ENCODE results near the gene PRKCB. TPM values are rescaled to one million over a fixed set of nuclear protein-coding genes. Genes with fewer than 3 reads are reported as not detected.

Gene PRKCB
- total RNA-seq, 2 donors from 2014 or later: 2.9 to 28.6 TPM

GRCh38 chr16:23987443-23987842 lies 151.7 kb downstream of the PRKCB start:
- H3K4me1 ChIP-seq (replicated peaks): no peaks in the 10 kb centered on the region
- 65% methylated on average over 2 of the region's 2 CpGs for WGBS
- no peak for DNase-seq (ENCODE audit: low spot score)
- no peaks in the 10 kb centered on the region for H3K27me3 ChIP-seq (replicated peaks; ENCODE audit: insufficient read depth)
- H3K36me3 ChIP-seq: no peaks in the 10 kb centered on the region
- H3K9me3 ChIP-seq: no peaks in the 10 kb centered on the region
- intact Hi-C loops (cut with DNase I): no loop called here
- no peak overlapping the region for H3K27ac ChIP-seq
- H3K4me3 ChIP-seq: no peak overlapping the region
- no peak for TF ChIP-seq POLR2A (IDR thresholded peaks at IDR 0.05)
- TF ChIP-seq POLR2AphosphoS5 (IDR thresholded peaks at IDR 0.05): no peak
- TF ChIP-seq, protein P1, sequence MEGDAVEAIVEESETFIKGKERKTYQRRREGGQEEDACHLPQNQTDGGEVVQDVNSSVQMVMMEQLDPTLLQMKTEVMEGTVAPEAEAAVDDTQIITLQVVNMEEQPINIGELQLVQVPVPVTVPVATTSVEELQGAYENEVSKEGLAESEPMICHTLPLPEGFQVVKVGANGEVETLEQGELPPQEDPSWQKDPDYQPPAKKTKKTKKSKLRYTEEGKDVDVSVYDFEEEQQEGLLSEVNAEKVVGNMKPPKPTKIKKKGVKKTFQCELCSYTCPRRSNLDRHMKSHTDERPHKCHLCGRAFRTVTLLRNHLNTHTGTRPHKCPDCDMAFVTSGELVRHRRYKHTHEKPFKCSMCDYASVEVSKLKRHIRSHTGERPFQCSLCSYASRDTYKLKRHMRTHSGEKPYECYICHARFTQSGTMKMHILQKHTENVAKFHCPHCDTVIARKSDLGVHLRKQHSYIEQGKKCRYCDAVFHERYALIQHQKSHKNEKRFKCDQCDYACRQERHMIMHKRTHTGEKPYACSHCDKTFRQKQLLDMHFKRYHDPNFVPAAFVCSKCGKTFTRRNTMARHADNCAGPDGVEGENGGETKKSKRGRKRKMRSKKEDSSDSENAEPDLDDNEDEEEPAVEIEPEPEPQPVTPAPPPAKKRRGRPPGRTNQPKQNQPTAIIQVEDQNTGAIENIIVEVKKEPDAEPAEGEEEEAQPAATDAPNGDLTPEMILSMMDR (IDR thresholded peaks at IDR 0.05): no peak

DNA sequence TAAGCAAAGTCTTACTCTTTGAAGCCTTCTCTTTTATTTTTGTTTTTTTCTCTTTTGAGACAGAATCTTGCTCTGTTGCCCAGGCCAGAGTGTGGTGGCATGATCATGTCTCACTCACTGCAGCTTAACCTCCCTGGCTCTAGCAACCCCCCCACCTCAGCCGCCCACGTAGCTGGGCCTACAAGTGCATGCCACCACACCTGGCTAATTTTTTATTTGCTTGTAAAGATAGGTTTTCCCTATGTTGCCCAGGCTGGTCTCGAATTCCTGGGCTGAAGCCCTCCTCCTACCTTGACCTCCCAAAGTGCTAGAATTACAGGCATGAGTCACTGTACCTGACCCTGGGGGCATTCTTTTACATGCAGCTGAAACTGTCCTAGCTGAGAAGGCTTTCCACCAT lies 154.7 kb downstream of the PRKCB start:
- Histone ChIP-seq H3K27ac (no peak overlapping the region), H3K27me3 (replicated peaks; ENCODE audit: insufficient read depth) (no peaks in the 10 kb centered on the region), H3K36me3 (no peaks in the 10 kb centered on the region), H3K4me1 (replicated peaks) (no peaks in the 10 kb centered on the region), H3K4me3 (no peak overlapping the region), H3K9me3 (no peaks in the 10 kb centered on the region)
- 47% methylated on average over 3 of the region's 3 CpGs for WGBS
- intact Hi-C loops (cut with DNase I): no loop called here
- DNase-seq (ENCODE audit: low spot score): no peak
- no peak for TF ChIP-seq POLR2AphosphoS5 (IDR thresholded peaks at IDR 0.05)
- TF ChIP-seq POLR2A (IDR thresholded peaks at IDR 0.05): no peak
- TF ChIP-seq, protein P1 (IDR thresholded peaks at IDR 0.05): no peak

- Histone ChIP-seq H3K4me3 (no peak overlapping the region), H3K36me3 (no peaks in the 10 kb centered on the region), H3K9me3 (no peaks in the 10 kb centered on the region), H3K4me1 (replicated peaks) (no peaks in the 10 kb centered on the region), H3K27me3 (replicated peaks; ENCODE audit: insufficient read depth) (no peaks in the 10 kb centered on the region), H3K27ac (no peak overlapping the region)
- intact Hi-C loops (cut with DNase I): no loop called here
- DNase-seq (ENCODE audit: low spot score): no peak
- TF ChIP-seq, protein P1 (IDR thresholded peaks at IDR 0.05): no peak
- TF ChIP-seq POLR2AphosphoS5 (IDR thresholded peaks at IDR 0.05) (no peak), POLR2A (IDR thresholded peaks at IDR 0.05) (no peak)
Observed at GRCh38 chr16:23991066-23991465, 155.3 kb downstream of the PRKCB start.

GRCh38 chr16:23994615-23995014 lies 158.8 kb downstream of the PRKCB start:
- WGBS: 84% methylated on average over 1 of the region's 1 CpG

More at GRCh38 chr16:23994615-23995014, 158.8 kb downstream of the PRKCB start:
- no peaks in the 10 kb centered on the region for H3K4me1 ChIP-seq (replicated peaks)
- no peaks in the 10 kb centered on the region for H3K36me3 ChIP-seq
- H3K27ac ChIP-seq: no peak overlapping the region
- no peak for DNase-seq (ENCODE audit: low spot score)
- TF ChIP-seq, protein P1 (IDR thresholded peaks at IDR 0.05): no peak
- no peak for TF ChIP-seq POLR2AphosphoS5 (IDR thresholded peaks at IDR 0.05)
- no peak for TF ChIP-seq POLR2A (IDR thresholded peaks at IDR 0.05)
- no peaks in the 10 kb centered on the region for H3K27me3 ChIP-seq (replicated peaks; ENCODE audit: insufficient read depth)
- intact Hi-C loops (cut with DNase I): no loop called here
- H3K9me3 ChIP-seq: no peaks in the 10 kb centered on the region
- H3K4me3 ChIP-seq: no peak overlapping the region
